NCI-H2227 (cell line): ENCODE results near the gene MXD4.

ENCODE experiments used
- DNase-seq: peaks from one replicate; lab custom pipeline; 2025; ENCODE audit not compliant: unreplicated experiment; lab: John Stamatoyannopoulos, UW

Gene MXD4

GRCh38 chr4:2251795-2252529 lies 9.9 kb downstream of the MXD4 start:
- no peak for DNase-seq

GRCh38 chr4:2251073-2251794 lies 10.7 kb downstream of the MXD4 start:
- no peak for DNase-seq

- DNase-seq: no peak
Measured at GRCh38 chr4:2250357-2251072, 11.4 kb downstream of the MXD4 start.

- no peak for DNase-seq
Measured at GRCh38 chr4:2249526-2250356, 12.2 kb downstream of the MXD4 start.

- DNase-seq: no peak
Measured at GRCh38 chr4:2248821-2249261, 13.1 kb downstream of the MXD4 start.

GRCh38 chr4:2248044-2248780 lies 13.7 kb downstream of the MXD4 start:
- DNase-seq: no peak

- DNase-seq: no peak
Measured at GRCh38 chr4:2247128-2248043, 14.5 kb downstream of the MXD4 start.

GRCh38 chr4:2246384-2247127 lies 15.4 kb downstream of the MXD4 start:
- no peak for DNase-seq

GRCh38 chr4:2245787-2246275 lies 16.1 kb downstream of the MXD4 start:
- DNase-seq: no peak

- no peak for DNase-seq
Measured at GRCh38 chr4:2245057-2245786, 16.7 kb downstream of the MXD4 start.

GRCh38 chr4:2243681-2244380 lies 18.1 kb downstream of the MXD4 start:
- no peak for DNase-seq

GRCh38 chr4:2241410-2242353 lies 20.2 kb downstream of the MXD4 start, which contains the start of the genes HAUS3 and POLN:
TSS of gene HAUS3 (minus strand) at chr4:2242121. CDS start at chr4:2240946, 1,175 bp downstream.
TSS of gene POLN (minus strand) at chr4:2242121. CDS start at chr4:2229231, 12,890 bp downstream.
- DNase-seq: peak; percentile 97

GRCh38 chr4:2241003-2241402 lies 20.9 kb downstream of the MXD4 start:
- no peak for DNase-seq

GRCh38 chr4:2236944-2237666 lies 24.8 kb downstream of the MXD4 start:
- no peak for DNase-seq

- DNase-seq: no peak
Measured at GRCh38 chr4:2231082-2231481, 30.8 kb downstream of the MXD4 start.
